Hematopoietic multipotent progenitor cell (in vitro differentiated cells): ENCODE measurements around the gene KIF18A. TPM values are rescaled to one million over a fixed set of nuclear protein-coding genes. Genes with fewer than 3 reads are reported as not detected.

Experiments used
- DNase-seq, 3 donors: peaks; one replicate each; pipeline ENCODE4 v3.0.0-alpha.2; 2011 to 2015; ENCODE audit warnings: low read depth in 2 of 3, low spot score in 2 of 3
- total RNA-seq: library from RNA; depleted of rRNA; stranded (reverse); fragments of >200 nt; gene quantifications from one replicate; pipeline ENCODE4 v1.2.3, GENCODE V29; 2012

Gene KIF18A
- total RNA-seq, 1 donor, result 2.7 TPM

GRCh38 chr11:28049338-28050216 lies 58.4 kb downstream of the KIF18A start:
- DNase-seq, result no peak

GRCh38 chr11:28048812-28049211 lies 59.1 kb downstream of the KIF18A start:
- no peak for DNase-seq

GRCh38 chr11:28043930-28044709 lies 63.8 kb downstream of the KIF18A start:
- DNase-seq, result no peak

GRCh38 chr11:28040384-28040783 lies 67.6 kb downstream of the KIF18A start:
- no peak for DNase-seq

GRCh38 chr11:28038775-28039174 lies 69.2 kb downstream of the KIF18A start:
- no peak for DNase-seq

GRCh38 chr11:28026634-28027290 lies 81.2 kb downstream of the KIF18A start:
- DNase-seq, result no peak

GRCh38 chr11:28017816-28018215 lies 90.1 kb downstream of the KIF18A start:
- DNase-seq, result no peak

- DNase-seq, result no peak
These were observed 96.1 kb downstream of the KIF18A start for GRCh38 chr11:28011813-28012212.

GRCh38 chr11:28009996-28010395 lies 98.0 kb downstream of the KIF18A start:
- no peak for DNase-seq

GRCh38 chr11:28009388-28009787 lies 98.6 kb downstream of the KIF18A start:
- no peak for DNase-seq

GRCh38 chr11:28003615-28004014 lies 104.3 kb downstream of the KIF18A start:
- no peak for DNase-seq

GRCh38 chr11:27998552-27998951 lies 109.4 kb downstream of the KIF18A start:
- no peak for DNase-seq

- no peak for DNase-seq
These were observed 110.6 kb downstream of the KIF18A start for GRCh38 chr11:27997344-27997743.

GRCh38 chr11:27996066-27996465 lies 111.9 kb downstream of the KIF18A start:
- DNase-seq, result no peak

GRCh38 chr11:27995083-27995482 lies 112.9 kb downstream of the KIF18A start:
- no peak for DNase-seq

GRCh38 chr11:27991736-27992135 lies 116.2 kb downstream of the KIF18A start:
- no peak for DNase-seq

GRCh38 chr11:27977527-27977926 lies 130.4 kb downstream of the KIF18A start:
- no peak for DNase-seq

GRCh38 chr11:27977031-27977430 lies 130.9 kb downstream of the KIF18A start:
- DNase-seq, result no peak

- no peak for DNase-seq
These were observed 131.7 kb downstream of the KIF18A start for GRCh38 chr11:27976262-27976661.

GRCh38 chr11:27973851-27974536 lies 134.0 kb downstream of the KIF18A start:
- DNase-seq, result no peak
